Cardiac septum (tissue), 1 donor: Measurements from ENCODE around the gene NFIC. TPM values are rescaled to one million over a fixed set of nuclear protein-coding genes. Genes with fewer than 3 reads are reported as not detected.
"Not testable (repeated sequence)": the region's sequence is repeated elsewhere in the genome, so short reads cannot be mapped to it uniquely, and the experiment has no call there.

Experiments
- DNase-seq: peaks from one replicate; pipeline ENCODE4 v3.0.0-alpha.2; 2020; ENCODE audit warnings: low spot score
- intact Hi-C: fragments of 100-400 bp; cut with DNase I; formaldehyde crosslinking; loops from one replicate; pipeline ENCODE4 v1.14.0; 2022
- total RNA-seq: library from RNA; stranded (reverse); fragmentation: NEBNext Ultra II Directional; extraction: Animal tissue kit (Norgen Biotek cat#: 25700); gene quantifications from one replicate; pipeline ENCODE4 v1.2.1, GENCODE V29; 2021
- donor health status: DM: no; HTN: no; CAD: no.

The NFIC gene
- total RNA-seq, 1 donor from 2014 or later, result 178 TPM

DNA sequence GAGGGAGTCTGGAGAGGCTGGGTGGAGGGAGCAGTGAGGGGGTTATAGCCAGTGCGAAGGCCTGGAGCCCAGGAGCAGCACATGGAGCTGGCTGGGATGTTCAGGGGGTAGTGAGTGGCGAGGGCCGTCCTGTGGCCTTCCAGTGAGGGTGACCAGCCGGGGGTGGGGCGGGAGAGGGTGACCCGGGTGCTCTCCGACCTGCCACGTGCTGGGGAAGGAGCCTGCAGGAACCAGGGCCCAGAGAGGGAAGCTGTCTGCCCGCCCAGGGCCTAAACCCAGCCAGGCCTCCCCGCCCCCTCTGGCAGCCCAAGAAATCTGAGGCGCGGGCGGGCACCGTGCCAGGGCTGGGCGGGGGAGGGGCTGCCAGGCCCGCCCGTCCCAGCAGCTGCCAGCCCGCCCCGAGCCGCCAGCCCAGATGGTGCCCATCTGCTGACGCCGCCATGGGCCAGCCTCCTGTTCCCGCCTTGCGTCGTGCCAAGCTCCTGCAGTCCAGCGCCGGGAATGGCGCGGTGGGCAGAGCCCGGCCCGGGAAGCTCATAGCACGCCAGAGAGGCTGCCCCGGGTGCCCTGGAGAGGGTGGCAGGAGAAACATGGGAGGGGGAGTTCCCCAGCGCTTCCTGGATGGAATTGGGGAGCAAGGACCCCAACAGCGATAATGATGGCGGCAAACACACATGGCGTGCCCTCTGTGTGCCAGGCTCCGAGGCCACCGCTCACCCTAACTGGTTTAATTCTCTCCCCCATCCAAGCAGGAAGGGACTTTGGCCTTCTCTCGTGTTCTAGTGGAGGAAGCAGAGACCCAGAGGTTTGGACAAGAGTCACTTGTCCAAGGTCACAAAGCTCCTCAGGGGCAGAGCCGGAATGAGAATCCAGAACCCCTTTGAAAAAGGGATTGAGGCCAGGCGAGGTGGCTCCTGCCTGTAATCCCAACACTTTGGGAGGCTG is 21.5 kb downstream of the NFIC start:
- intact Hi-C loops, result loop anchor here (10.0 kb wide), 1 partner anchor 557 kb away; no protein-coding TSS in a partner anchor
- peak; percentile 89 for DNase-seq

DNA sequence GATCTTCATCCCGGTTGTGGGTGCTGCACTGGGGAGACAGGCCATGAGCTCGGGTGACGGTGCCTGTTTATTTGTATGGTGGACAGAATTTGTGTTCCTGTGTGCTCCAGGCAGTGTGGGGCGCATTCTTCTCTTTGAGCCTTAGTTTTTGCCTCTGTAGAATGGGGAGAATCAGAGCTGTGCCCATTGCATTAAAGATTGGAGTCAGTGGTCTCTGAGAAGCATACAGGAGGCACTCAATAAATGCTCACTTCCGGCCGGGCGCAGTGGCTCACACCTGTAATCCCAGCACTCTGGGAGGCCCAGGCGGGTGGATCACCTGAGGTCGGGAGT is 23.0 kb downstream of the NFIC start:
- DNase-seq, result no peak
- intact Hi-C loops, result loop anchor here (10.0 kb wide), 1 partner anchor 555 kb away; no protein-coding TSS in a partner anchor

DNA sequence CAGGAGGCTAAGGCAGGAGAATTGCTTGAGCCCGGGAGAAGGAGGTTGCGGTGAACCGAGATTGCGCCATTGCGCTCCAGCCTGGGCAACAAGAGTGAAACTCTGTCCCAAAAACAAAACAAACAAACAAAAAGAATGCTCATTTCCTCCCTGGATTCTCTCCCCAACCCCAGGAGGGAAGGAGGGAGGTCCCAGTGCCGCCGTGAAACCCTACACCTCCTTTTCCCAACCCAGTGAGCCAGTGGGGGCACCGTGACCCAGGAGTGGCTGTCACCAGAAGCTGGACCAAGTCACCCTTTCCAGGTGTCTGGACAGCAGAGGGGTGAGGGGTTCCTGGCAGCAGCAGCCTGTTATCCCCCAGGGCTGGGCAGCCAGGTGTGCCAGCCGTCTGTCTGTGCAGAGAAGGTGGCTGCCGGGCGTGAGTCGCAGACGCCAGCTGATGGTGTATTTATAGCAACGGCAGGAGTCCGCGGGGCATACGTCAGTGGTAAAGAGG is 23.5 kb downstream of the NFIC start:
- no peak for DNase-seq
- intact Hi-C loops, result loop anchor here (10.0 kb wide), 1 partner anchor 555 kb away; no protein-coding TSS in a partner anchor

DNA sequence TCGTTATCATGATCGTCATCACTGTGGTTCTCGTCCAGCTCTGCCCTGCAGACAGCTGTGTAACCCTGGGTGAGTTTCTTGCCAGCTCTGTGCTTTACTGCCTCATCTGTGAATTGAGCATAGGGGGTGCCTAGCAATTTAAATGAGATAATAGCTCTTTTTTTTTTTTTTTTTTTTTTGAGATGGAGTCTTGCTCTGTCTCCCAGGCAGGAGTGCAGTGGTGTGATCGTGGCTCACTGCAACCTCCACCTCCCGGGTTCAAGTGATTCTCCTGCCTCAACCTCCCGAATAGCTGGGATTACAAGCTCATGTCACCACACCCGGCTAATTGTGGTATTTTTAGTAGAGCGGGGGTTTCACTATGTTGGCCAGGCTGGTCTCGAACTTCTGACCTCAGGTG is 25.5 kb downstream of the NFIC start:
- DNase-seq, intact Hi-C loops: not testable (repeated sequence)

DNA sequence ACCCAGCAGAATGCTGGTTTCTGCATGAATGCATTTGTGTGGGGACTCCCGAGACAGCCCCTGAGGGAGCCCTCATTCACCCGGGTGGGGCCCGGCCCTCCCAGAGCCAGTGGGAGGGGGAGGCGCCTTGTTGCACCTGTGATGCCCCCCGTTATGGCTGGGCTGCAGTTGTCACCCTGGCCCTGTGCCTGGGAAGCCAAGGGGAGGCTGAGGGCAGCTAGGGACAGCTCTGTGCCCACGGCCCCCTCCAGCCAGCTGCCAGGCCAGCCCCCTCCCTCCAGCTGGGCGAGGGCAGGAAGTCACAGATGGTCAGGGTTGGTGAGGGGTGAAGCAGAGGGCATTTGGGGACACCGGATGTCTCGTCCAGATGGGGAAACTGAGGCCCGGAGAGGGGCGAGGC is 26.1 kb downstream of the NFIC start:
- intact Hi-C loops, result no loop called here
- DNase-seq, result no peak

DNA sequence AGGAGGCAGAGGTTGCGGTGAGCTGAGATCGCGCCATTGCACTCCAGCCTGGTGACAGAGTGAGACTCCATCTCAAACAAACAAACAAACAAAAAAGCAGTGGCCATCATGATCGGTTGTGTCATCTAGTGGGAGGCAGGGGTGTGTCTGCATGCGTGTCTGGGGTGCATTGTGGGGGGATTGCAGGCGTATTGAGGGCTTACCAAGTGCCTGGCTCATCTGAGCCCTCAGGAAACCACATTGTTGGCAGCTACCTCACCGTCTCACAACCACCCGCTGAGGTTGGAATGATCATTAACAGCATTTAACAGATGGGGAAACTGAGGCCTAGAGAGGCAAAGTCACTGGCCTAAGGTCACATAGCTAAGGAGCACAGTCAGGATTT is 30.5 kb downstream of the NFIC start:
- intact Hi-C loops, result no loop called here
- no peak for DNase-seq

DNA sequence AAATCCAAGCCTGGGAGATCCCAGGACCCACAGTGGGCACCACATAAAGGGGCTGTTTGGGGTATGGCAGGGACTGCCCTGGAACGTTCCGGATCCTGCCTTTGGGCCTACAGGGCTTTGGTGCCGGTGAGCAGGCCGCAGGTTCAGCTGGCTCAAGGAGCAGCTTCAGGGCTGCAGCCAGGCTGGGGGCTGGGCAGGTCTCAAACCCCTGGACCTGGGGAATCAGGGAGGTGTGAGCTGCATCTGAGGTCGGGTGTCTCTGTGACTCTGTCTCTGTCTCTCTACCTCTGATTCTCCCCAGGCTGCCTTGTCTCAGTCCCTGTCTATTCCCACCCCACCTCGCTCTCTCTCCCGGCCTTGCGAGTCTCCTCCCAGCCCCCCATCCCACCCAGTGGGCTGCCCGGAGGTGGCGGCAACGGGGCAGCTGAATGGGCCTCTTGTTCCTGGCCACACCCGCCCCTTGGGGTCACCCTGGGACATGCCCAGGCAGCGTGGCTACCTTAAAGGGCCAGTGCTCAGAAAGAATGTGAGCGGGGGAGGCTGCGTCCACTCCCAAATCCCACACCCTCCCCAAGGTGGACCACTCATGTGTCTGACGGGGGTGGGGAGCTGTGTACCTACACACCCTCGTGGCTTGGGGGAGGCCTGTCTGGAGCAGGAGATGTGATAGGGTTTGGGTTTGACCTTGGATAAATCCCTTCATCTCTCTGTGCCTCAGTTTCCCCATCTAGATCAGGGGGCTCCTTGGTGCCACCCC is 31.1 kb downstream of the NFIC start:
- intact Hi-C loops, result no loop called here
- no peak for DNase-seq

DNA sequence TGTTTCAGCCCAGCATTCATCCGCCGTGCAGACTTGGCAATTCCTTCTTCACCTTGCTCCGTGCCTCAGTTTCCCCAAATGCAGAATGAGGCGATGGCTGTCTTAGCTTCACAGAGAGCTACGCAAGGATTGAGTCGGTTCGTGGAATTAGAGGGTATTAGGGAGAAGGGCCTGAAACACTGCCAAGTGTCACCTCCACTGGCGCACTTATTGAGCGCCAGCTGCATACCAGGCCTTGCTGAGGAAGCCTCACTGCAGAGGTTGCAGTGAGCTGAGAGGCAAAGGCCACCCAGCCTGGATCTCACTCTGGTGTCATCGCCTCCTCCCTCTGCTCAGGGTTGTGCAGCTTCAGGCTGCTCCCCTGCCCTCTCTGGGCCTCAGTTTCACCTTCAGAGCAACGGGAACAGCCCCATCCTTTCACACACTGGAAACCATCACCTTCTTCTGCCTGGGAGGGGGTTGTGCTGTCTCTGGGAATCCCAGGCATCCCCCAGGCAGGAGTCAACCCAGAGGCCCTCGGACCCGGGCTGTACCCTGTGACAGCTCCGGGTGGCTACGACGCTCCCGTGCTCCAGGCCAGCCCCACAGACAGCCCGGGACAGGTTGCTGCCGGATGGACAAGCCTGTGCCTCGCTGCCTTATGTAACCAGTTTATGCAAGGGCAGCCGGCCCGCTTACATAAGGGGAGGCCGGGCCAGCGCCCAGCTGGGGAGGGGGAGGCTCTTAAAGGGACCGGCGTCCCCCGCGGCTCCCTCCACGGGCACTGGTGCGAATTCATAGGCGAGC is 31.9 kb downstream of the NFIC start:
- intact Hi-C loops, result no loop called here
- peak; percentile 84 for DNase-seq

DNA sequence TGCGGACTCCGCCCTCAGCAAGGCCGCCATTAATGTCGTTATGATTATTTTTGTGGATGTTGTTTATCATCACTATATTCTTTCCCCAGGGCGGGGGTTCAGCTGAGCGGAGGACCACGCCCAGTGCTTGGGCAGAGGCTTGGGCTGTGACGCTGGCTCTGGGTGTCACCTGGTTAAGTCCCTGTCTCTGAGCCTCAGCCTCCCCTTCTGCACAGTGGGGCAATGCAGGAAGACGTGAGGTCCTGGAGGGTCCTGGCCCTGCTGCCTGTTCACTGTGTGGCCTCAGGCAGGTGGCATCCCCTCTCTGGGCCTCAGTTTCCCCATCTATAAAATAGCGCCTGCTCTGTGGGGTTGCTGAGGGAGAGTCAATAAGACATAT is 32.5 kb downstream of the NFIC start:
- intact Hi-C loops, result no loop called here
- no peak for DNase-seq

DNA sequence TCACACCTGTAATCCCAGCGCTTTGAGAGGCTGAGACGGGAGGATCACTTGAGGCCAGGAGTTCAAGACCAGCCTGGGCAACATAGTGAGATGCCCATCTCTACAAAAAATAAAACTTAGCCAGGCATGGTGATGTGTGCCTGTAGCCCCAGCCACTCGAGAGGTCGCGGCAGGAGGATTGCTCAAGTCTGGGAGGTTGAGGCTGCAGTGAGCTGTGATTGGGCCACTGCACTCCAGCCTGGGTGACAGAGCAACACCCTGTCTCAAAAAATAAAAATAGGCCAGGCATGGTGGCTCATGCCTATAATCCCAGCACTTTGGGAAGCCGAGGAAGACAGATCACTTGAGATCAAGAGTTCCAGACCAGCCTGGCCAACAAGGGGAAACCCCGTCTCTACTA is 32.9 kb downstream of the NFIC start:
- DNase-seq, intact Hi-C loops: not testable (repeated sequence)

DNA sequence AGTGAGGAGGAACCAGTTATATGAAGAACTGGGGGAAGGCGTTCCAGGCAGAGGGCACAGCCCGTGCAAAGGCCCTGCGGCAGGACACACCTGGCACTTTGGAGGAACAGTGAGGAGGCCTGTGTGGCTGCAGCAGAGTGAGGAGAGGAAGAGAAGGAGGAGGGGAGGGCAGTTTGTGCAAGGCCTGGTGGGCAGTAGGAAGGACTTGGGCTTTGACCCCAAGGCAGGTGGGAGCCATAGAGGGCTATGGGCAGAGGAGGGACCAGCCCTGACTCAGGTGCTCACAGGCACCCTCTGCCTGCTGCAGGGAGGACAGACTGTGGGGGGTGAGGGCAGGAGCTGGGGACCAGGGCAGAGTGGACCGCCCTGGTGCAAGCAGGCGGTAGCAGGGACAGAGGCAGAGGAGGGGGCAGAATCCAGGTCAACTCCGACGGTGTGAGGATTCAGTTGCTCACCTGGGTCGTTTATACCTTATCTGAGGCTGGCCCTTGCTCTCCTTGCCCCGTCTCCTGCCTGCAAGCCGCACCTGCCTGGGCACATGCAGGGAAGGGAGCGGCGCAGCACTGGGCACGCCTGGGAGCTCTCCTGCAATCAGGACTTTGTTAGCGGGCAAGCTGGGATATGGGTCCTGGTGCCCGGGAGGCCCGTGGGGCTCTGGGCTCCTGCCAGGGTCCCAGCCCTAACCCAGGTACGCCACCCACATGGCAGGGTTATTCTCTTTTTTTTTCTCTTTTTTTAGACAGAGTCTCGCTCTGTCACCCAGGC is 34.8 kb downstream of the NFIC start:
- DNase-seq, result no peak
- intact Hi-C loops, result no loop called here

DNA sequence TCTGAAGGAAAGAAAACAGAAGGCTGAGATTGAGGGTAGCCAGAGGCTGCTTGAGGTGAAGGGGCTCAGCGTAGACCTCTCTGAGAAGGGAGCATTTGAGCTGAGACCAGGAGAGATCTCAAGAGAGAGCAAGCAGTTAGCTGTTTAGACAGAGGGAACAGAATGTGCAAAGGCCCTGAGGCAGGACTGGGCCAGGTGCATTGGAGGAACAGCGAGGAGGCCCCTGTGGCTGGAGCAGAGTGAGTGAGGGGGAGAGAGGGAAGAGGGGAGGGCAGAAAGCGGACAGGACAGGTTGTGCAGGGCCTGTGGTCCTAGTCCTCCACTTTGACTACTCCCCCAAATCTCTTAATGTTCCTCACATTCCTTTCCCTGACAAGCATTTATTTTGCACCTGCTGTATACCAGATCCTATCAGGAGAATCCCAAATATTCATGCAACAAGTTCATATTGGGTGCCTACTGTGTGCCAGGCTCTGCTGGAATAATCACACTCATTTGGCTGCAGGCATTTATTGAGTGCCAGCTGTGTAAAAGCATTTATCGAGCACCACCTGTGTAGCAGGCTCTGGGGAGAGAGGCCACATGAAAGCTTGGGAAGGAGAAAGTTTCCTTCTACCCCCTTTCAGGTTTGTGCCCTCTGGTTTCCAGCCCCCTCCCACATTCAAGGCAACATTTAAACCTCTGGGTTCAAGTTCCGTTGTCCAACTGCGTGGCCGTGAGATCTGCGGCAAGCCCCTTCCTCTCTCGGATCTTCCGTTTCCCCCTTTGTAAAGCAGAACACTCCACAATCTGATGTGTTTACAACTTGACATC is 36.5 kb downstream of the NFIC start:
- intact Hi-C loops, result no loop called here
- no peak for DNase-seq

DNA sequence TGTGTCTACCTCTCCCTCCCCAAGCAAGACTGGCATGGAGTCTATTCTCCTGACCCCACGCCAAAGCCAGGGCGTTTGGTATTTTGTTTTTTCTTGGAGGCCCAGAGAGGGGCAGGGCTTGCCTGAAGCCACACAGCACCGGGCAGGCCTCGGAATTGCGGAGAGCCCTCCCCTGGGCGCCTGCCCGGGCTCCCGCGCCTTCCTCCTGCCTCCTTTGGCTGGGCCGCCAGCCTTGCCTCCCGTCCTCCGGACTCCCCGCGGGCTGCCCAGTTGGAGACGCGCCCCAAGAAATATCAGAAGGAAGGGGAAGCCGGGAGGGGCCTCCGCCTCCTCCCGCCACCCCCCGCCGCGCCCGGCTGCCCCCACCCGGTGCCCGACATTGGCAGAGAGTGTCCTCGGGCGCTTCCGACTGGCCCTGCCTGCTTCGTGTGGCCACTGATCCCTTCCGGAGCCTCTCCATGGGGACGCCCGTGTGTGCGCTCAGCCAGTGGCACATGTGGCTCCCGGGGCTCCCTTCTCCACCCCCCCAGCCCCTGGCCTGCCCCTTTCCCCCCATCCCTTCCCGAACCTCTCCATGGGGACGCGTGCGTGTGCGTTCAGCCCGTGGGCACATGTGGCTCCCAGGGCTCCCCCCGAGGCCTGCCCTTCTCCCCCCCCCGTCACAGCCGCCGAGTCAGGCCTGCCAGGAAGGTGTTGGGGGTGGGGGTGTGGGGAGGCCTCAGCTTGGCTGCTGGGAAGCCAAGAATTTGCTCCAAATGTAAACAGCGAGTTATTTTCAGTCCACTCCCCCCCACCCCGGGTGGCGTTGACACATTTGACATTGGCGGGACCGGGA is 37.3 kb downstream of the NFIC start:
- intact Hi-C loops, result loop anchor here (1.0 to 2.0 kb wide), 4 partner anchors 25 to 67 kb away; no protein-coding TSS in a partner anchor
- peak; percentile 93 for DNase-seq

DNA sequence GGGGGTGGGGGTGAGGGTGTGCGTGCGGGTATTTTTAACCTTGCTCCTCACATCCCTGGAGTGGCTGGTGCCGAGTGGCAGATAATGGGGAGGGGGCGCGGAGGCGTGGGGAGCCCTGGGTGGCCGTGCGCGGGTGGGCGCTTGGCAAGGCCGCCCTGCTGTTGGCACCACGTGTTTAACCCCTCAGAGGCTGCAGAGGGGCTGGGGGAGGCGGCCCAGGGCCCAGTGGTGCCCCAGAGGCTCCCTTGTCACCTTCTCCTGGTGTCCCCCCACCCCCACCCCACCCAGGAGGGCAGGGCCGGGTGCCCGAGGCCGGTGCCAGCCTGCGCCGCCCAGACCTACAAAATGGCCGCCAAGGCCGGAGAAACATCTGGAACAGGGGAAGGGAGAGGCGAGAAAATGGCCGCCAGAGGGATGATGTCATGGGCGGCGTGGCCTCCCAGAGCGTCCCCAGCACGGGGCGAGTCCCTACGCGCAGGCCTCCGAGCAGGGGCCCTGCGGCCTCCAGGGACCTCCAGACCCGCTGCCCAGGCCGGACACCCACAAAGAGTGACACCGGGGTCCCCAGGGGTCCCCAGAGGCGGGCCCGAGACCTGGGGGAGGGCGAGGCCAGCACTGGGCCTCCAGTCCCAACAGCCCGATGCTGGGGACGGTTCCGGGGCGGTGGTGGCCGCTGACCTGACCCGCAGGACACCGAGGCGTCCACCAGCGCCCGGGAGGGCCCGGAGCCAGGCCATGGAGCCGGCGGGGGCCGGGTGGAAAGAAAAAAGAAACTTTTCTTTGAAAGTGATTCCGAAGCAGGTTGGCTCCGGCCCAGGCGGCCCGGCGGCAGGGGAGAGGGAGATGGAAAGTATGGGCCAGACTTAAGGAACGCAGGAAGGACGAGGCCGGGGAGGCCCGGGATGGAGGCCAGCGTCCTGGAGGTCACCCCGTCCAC is 38.2 kb downstream of the NFIC start:
- intact Hi-C loops, result loop anchor here (1.0 to 2.0 kb wide), 4 partner anchors 24 to 68 kb away; no protein-coding TSS in a partner anchor
- peak; percentile 92 for DNase-seq

DNA sequence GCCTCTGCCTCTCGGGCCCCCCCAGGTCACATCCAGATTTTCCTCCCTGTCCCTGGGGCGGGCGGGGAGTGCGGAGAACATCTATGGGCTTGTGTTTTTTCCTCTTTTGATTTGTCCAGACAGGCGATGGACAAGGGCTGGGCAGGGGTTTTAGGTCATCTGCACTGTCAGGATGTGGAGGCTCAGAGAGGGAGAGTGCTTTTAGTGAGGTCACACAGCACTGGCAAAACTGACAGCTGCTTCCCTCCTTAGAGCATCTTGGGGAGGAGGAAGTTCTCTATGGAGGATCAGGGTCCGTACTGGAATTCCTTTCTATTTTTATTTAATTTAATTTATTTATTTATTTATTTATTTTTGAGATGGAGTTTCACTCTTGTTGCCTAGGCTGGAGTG is 38.9 kb downstream of the NFIC start:
- intact Hi-C loops, result loop anchor here (2.0 kb wide), 1 partner anchor 44 kb away; no protein-coding TSS in a partner anchor
- no peak for DNase-seq

DNA sequence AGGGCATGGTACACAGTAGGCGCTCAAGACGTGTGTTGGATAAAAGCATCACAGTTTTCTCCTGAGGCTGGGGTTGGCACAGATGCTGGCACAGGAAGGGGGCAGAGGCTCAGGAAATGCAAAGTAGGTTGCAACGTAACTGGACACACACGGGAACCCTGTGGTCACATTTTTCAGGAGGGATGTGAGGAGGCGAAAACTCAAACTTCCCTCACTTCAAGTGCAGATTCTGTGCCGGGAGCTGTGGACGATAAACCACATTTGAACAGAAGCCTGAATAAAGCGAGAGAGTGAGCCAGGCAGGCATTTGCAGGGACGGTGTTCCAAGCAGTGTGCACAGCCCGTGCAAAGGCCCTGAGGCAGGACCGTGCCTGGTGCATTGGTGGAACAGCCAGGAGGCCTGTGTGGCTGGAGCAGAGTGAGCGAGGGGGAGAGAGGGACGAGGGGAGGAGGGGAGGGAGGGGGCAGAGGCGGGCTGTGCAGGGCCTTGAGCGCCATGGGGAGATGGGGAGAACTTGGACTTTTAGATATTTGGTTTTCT is 40.3 kb downstream of the NFIC start:
- DNase-seq, result no peak
- intact Hi-C loops, result no loop called here
